GOT3 (cell line): ENCODE measurements around the gene GALNT15.
A peak's percentile ranks its signal among the peaks of the same experiment; 100 is the strongest.

Source experiments
- DNase-seq: peaks from one replicate; lab custom pipeline; 2025; ENCODE audit warnings: mixed read lengths; lab: John Stamatoyannopoulos, UW

Gene GALNT15

GRCh38 chr3:16227566-16227965 is 53.1 kb downstream of the GALNT15 start:
- no peak for DNase-seq

GRCh38 chr3:16229681-16230080 is 55.2 kb downstream of the GALNT15 start:
- DNase-seq, result no peak

GRCh38 chr3:16231983-16232382 is 57.5 kb downstream of the GALNT15 start:
- no peak for DNase-seq

DNA sequence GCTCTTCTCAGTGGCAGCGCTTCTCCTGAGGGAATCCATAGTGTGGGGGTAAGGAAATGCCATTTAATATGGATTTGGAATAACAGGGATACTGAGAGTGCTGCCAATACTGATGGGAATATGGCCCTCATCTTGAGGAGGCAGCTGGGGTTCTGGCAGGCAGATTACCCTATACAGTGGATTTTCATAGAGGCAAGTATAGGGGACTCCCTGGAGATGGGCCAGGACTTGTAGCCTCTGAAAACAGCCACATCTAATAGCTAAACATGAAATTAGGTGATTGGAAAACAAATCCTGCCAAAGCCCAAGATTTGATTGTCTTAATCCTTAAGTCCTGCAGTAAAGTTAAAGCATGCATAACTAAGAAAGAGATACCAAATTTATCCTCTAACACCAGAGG is 59.3 kb downstream of the GALNT15 start:
- no peak for DNase-seq

DNA sequence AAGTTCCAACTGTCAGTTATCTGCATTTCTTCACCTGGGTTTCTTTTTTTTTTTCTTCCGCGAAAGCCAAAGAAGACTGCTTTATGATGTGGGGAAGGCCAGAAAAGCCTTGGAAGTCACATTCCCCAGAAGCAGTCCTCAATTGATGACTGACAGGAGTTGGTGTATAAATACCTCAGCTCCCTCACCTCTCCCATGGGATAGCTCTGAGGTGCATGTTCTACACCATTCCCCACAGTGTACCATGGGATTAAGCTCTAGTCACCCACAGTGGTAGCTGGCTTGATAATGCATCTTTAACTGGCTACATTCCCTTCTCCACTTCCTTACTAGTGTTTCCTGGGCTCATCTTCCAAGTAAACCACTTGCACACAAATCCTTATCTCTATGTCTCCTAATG is 59.8 kb downstream of the GALNT15 start:
- DNase-seq, result no peak

GRCh38 chr3:16236030-16236639 is 61.7 kb downstream of the GALNT15 start:
- no peak for DNase-seq

GRCh38 chr3:16236856-16237393 is 62.4 kb downstream of the GALNT15 start:
- no peak for DNase-seq

DNA sequence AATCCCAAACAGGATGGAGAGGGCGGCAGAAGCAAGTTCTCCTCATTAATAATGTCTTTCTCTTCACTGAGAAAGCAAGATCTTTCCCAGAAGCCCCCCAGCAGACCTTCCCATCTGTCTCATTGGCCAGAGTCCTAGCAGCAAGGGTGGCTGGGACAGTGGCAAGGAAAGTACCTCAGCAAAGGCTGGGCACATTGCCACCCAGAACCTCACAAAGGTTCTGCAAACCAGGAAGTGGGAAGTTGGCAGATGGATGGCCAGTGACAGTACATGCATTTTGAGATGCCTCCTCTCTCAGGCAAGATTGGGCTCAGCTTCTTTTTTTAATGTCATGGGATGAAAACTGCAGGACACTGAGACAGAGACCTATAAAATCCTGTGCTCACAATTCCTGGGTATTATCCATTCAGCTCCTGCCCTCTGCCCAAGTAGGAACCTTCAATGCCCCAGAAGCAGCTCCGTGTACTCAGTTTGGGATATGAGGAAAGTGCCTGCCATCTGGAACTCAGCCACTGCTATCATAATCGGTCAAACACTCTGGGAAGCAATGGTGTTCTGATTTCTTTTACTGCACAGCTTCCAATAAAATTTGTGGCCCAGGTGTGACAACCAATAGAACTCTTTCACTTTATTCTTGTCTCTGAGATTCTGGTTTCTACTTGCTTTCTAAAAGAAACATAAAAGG is 64.7 kb downstream of the GALNT15 start:
- no peak for DNase-seq

DNA sequence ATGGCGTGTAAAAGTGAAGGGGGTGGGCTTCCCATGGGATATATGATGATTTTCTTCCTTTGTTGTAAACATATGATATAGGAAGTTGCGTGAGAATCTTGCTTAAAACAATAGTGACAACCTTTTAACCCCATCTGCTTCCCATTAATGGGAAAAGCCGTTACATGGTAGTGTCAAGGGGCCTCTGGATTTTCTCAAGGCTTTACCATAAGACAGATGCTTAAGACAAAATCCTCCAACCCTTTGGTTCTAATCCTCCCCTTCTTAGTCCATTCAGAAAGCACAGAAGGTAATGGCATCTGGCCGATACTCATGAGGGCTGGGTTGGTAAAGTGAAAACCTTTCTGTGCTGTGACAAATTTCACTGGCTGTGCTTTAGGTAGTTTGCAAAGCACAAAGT is 65.3 kb downstream of the GALNT15 start:
- DNase-seq, result no peak

DNA sequence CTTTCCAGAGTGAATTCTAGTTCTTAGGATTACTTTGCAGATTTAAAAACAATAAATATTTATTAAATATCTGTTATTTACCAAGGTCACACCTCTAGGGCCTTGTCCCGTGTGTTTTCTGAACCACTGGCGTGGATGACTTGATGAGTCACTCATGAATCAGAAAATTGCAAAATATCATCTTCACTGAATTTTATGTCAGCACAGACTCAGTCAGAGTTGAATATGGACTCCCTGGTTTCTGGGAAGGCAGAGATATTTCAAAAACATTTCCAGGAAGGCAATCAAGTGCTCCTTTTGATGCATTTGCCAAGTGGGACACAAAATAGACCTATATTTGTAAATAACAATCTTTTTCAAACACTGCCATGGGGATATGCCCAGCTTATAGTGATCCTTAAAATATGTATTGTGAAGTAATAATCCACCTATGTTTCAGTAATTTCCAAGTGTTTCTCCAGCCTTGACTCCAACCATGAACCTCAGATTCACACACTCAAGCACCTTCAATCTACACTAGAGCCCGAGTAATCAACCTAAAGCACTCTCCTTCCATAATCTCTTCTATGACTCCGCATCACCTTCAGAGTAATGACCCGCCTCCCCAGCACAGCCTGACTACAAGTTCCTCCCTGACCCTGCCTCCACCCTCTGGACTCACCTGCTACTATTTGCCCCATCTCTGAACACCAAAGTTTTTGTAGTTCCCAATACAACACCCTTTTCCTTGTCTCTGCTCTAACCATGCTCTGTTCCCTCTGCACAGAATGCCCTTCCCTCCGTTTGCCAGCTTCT is 65.9 kb downstream of the GALNT15 start:
- DNase-seq, result no peak

- no peak for DNase-seq
Observed at GRCh38 chr3:16241225-16241624, 66.7 kb downstream of the GALNT15 start.

DNA sequence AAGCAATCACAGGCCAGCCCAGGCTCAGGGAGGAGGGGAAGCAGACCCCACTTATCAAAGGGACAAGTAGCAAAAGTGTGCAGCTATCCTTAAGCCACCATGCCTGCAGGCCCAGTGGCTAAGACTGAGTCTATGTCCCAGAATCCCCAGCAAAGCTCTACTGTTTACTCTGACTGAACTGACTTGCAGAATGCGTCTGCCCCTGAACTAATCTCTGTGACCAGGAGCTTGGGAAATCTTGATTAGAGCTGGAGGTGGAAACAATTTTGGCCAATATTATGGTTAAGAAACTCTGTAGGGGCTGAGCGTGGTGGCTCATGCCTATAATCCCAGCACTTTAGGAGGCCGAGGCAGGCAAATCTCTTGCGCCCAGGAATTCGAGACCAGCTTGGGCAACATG is 67.7 kb downstream of the GALNT15 start:
- no peak for DNase-seq

- no peak for DNase-seq
Observed at GRCh38 chr3:16243706-16244490, 69.4 kb downstream of the GALNT15 start.

DNA sequence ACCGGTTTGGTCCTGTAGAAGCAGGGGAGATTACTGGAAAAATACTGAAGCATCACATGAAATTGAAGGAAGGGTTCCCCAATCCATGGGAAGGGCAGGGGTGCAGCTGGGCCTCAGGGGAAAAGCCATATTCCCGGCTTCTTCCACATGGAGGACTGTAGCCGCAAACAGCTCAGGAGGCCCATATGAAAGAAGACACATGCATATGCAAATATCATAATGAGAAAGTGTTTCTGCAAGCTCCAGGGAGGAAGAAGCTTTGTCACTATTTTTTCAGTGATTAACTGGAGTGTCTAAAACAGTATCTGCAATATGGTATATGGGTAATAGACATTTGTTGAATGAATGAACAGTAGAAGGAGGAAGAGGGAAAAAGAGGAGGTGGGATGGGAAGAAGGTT is 71.1 kb downstream of the GALNT15 start:
- DNase-seq, result no peak

DNA sequence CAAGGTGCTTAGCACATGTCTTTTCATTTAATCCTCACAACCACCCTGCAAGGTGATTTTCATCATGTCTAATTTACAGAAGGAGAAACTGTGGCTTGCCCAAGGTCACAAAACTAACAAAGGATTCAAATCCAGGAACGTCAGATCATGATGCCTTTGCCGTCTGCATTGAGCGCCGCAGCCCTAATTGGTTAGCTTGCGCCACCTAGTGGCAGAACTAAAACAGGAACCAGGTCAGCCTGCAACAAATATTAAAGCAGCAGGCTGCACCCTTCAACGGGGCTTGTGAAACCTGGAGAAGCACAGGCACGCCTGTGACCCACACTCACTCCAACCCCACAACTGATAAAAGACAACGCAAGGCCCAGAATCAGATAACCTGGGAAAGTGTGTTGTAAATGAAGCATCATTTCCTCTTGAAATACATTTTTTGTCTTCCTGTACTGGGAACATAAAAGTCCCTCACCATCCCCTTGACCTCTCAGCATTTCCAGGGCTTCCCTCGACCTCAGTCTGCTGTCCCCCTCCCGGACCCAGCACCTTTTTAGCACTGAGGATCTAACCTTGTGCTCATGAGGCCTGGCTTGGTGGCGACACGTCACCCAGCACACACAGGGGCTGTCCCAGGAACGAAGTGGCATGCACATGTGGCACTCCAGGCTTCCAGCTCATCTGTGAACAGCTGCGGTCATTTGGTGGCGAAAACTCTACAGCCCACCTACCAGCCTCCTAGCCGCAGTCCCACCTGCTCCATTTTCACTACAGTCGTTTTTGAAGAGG is 73.0 kb downstream of the GALNT15 start:
- peak; percentile 20 for DNase-seq

GRCh38 chr3:16248556-16248955 is 74.1 kb downstream of the GALNT15 start:
- no peak for DNase-seq

- DNase-seq, result no peak
Observed at GRCh38 chr3:16249336-16249735, 74.9 kb downstream of the GALNT15 start.

DNA sequence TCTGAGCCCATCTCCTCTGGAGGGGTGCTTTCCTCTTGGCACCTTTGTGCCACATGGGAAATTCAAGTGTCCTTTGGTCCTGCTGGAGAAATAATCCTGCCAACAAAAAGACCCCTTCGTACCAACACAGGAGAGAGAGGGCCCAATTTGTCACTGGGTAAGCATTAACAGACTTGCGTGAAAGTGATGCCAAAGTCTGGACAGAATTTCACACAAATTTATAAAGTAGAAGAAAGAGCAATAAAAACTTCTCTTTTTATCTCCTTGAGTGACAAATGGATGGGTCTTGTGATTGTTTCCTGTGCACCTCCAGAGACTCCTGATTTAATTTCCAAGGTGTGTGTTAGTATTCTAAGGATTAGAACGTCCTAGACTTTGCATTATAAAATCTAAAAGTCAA is 75.4 kb downstream of the GALNT15 start:
- no peak for DNase-seq

DNA sequence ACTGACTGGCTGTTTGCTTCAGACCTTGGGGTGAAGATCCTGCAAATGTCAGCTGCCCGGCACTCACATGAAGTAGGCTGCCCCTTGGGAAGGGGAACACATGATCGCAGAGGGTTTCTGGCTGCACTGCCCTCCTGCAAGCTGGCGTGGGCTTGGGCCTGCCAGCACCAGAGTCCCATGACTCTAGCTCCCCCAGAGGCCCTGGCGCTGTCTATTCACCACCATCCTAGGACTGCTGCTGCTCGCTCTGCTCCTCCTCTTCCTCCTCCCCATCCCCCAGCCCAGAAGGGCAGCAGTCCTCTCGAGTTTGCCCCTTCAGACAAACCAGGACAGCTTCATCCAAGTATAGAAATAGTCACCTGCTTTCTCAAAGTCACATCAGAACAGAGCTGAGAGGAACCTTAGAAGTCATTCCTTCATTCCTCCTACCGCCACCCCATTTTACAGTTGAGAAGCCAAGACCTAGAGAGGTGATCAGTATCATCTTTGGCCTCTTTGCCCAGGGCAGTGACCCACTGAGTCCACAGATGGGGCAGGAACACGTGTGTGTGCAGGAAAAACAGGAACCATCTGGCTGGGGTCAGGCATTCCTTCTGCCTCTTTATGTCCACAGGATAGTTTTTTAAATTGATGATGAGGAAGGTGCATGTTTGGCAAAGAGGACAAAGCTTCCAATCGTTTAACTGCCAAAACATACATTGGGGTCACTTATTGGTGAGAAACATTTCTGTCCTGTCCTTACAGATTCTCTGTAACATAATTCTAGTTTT is 77.0 kb downstream of the GALNT15 start:
- no peak for DNase-seq

DNA sequence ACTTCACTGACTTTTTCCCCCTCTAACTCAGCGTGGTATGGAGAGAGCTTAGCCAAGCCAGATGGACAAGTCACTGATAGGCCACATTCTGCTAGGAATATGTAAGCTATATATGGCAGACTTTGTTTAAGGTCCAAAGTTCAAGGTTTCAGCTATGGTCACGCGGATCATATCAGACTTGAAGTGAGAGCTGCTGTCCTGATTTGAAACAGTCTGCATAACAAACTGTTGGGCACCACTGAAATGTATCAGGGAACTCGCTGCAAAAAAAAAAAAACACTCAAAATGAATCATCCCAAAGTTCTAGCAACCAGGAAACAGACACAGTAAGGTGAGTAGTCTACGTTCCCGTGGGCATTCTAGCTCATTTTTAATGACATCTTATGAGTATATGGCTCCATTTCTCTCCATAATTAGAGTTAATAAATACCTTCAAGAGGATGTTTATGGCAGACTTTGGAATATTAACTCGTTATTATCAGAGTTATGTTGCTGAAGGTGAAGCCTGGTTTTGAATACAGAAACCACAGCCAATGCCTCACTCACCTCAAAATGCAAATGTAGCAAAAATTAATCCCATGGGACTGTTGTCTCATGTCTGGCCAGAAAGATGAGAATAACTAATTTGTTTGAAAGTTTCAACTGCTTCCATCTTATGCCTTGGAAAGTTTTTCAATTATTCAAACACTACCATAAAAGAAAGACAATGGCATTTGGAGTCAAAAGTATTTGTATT is 77.9 kb downstream of the GALNT15 start:
- no peak for DNase-seq
